Mesendoderm (in vitro differentiated cells): ENCODE data around the gene MTFP1.

Source experiments
- DNase-seq: peaks from one replicate; pipeline ENCODE4 v3.0.0; 2013
- H2AK5ac ChIP-seq: 2 replicates; pipeline ENCODE4 v1.6.1; 2013; ENCODE audit warnings: low read length, inconsistent platforms
- H2BK120ac ChIP-seq: 2 replicates; pipeline ENCODE4 v1.6.1; 2013; ENCODE audit warnings: low read depth, mild to moderate bottlenecking, low read length, moderate library complexity, mixed read lengths
- H2BK15ac ChIP-seq: replicated peaks from 2 replicates; pipeline ENCODE4 v1.6.1; 2013; ENCODE audit warnings: low read depth, mild to moderate bottlenecking, moderate library complexity
- H2BK5ac ChIP-seq: 2 replicates; pipeline ENCODE4 v1.6.1; 2013; ENCODE audit warnings: low read length, inconsistent platforms
- H3K18ac ChIP-seq: 2 replicates; pipeline ENCODE4 v1.6.1; 2013; ENCODE audit warnings: mild to moderate bottlenecking, low read length, mixed read lengths
- H3K23ac ChIP-seq: one replicate; pipeline ENCODE4 v1.6.1; 2013; ENCODE audit warnings: low read length
- H3K27ac ChIP-seq: 2 replicates; pipeline ENCODE4 v1.5.1; 2013; ENCODE audit warnings: low read depth, mild to moderate bottlenecking, inconsistent platforms, low read length, moderate library complexity
- H3K27me3 ChIP-seq: 2 replicates; pipeline ENCODE4 v1.6.1; 2013; ENCODE audit warnings: low read length, control low read depth, mild to moderate bottlenecking, inconsistent platforms; ENCODE audit not compliant: insufficient read depth, poor library complexity
- H3K36me3 ChIP-seq: 2 replicates; pipeline ENCODE4 v1.6.1; 2013; ENCODE audit warnings: low read length, inconsistent platforms; ENCODE audit not compliant: control insufficient read depth, insufficient read depth
- H3K4ac ChIP-seq: one replicate; pipeline ENCODE4 v1.6.1; 2013; ENCODE audit warnings: low read depth, mild to moderate bottlenecking, low read length, moderate library complexity
- H3K4me1 ChIP-seq: 2 replicates; pipeline ENCODE4 v1.6.1; 2013; ENCODE audit warnings: low read depth, low read length, inconsistent platforms; ENCODE audit not compliant: control insufficient read depth
- H3K4me2 ChIP-seq: 2 replicates; pipeline ENCODE4 v1.6.1; 2013; ENCODE audit warnings: low read length
- H3K4me3 ChIP-seq: 2 replicates; pipeline ENCODE4 v1.5.1; 2013; ENCODE audit warnings: mild to moderate bottlenecking, low read length
- H3K56ac ChIP-seq: one replicate; pipeline ENCODE4 v1.6.1; 2013; ENCODE audit warnings: low read length
- H3K79me1 ChIP-seq: 2 replicates; pipeline ENCODE4 v1.6.1; 2013; ENCODE audit warnings: low read length, inconsistent platforms
- H3K79me2 ChIP-seq: 2 replicates; pipeline ENCODE4 v1.6.1; 2013; ENCODE audit warnings: mild to moderate bottlenecking, low read length; ENCODE audit not compliant: control insufficient read depth, insufficient read depth
- H3K9ac ChIP-seq: 2 replicates; pipeline ENCODE4 v1.6.1; 2013; ENCODE audit warnings: low read length, inconsistent platforms
- H4K5ac ChIP-seq: one replicate; pipeline ENCODE4 v1.6.1; 2013; ENCODE audit warnings: low read length
- H4K8ac ChIP-seq: one replicate; pipeline ENCODE4 v1.6.1; 2013; ENCODE audit warnings: low read depth, mild to moderate bottlenecking, control low read depth, low read length, moderate library complexity
- WGBS: extraction: QIAGEN DNeasy Blood & Tissue Kit; methylation state at CpG from one replicate; pipeline ENCODE4 v1.1.7; 2013; ENCODE audit warnings: low lambda C conversion rate, missing lambda C conversion rate; ENCODE audit not compliant: insufficient coverage; ENCODE audit errors: extremely low coverage; 5-methylcytosine and 5-hydroxymethylcytosine counted together

The MTFP1 gene

GRCh38 chr22:30432520-30432919, 7.0 kb downstream of the MTFP1 start:
- no peak overlapping the region for H3K4me3 ChIP-seq
- DNase-seq: no peak
- no peak overlapping the region for H2BK5ac ChIP-seq
- no peak overlapping the region for H2BK15ac ChIP-seq
- no peaks in the 10 kb centered on the region for H3K4me1 ChIP-seq
- H3K4me2 ChIP-seq: no peak overlapping the region
- no peak overlapping the region for H4K8ac ChIP-seq
- H2AK5ac ChIP-seq: no peak overlapping the region
- no peak overlapping the region for H2BK120ac ChIP-seq
- WGBS: no CpG with 5 or more reads among the region's 2 CpGs
- no peaks in the 10 kb centered on the region for H3K36me3 ChIP-seq
- no peak overlapping the region for H3K23ac ChIP-seq
- no peaks in the 10 kb centered on the region for H3K79me2 ChIP-seq
- no peak overlapping the region for H4K5ac ChIP-seq
- peak overlapping the region; percentile 46 for H3K56ac ChIP-seq
- no peak overlapping the region for H3K9ac ChIP-seq
- H3K79me1 ChIP-seq: no peaks in the 10 kb centered on the region
- no peaks in the 10 kb centered on the region for H3K27me3 ChIP-seq
- H3K27ac ChIP-seq: no peak overlapping the region
- no peak overlapping the region for H3K18ac ChIP-seq
- H3K4ac ChIP-seq: no peak overlapping the region

GRCh38 chr22:30433227-30433626, 7.7 kb downstream of the MTFP1 start:
- no peak overlapping the region for H4K8ac ChIP-seq
- H3K4ac ChIP-seq: no peak overlapping the region
- H3K4me1 ChIP-seq: no peaks in the 10 kb centered on the region
- no peak overlapping the region for H2AK5ac ChIP-seq
- no peak overlapping the region for H2BK15ac ChIP-seq
- H3K4me3 ChIP-seq: no peak overlapping the region
- no peak overlapping the region for H3K27ac ChIP-seq
- H3K23ac ChIP-seq: no peak overlapping the region
- H3K79me1 ChIP-seq: no peaks in the 10 kb centered on the region
- no peaks in the 10 kb centered on the region for H3K79me2 ChIP-seq
- no CpG with 5 or more reads among the region's 3 CpGs for WGBS
- H3K4me2 ChIP-seq: no peak overlapping the region
- no peak overlapping the region for H2BK120ac ChIP-seq
- no peak overlapping the region for H3K9ac ChIP-seq
- no peak overlapping the region for H4K5ac ChIP-seq
- DNase-seq: no peak
- H3K36me3 ChIP-seq: no peaks in the 10 kb centered on the region
- no peak overlapping the region for H3K56ac ChIP-seq
- no peaks in the 10 kb centered on the region for H3K27me3 ChIP-seq
- no peak overlapping the region for H3K18ac ChIP-seq
- H2BK5ac ChIP-seq: no peak overlapping the region

GRCh38 chr22:30433773-30434172, 8.2 kb downstream of the MTFP1 start:
- no peak overlapping the region for H3K9ac ChIP-seq
- no peak overlapping the region for H3K56ac ChIP-seq
- H3K36me3 ChIP-seq: no peaks in the 10 kb centered on the region
- H2BK5ac ChIP-seq: no peak overlapping the region
- no CpG with 5 or more reads among the region's 1 CpG for WGBS
- no peak overlapping the region for H3K27ac ChIP-seq
- DNase-seq: no peak
- H3K79me1 ChIP-seq: no peaks in the 10 kb centered on the region
- H2AK5ac ChIP-seq: no peak overlapping the region
- no peaks in the 10 kb centered on the region for H3K4me1 ChIP-seq
- no peak overlapping the region for H4K8ac ChIP-seq
- H3K23ac ChIP-seq: no peak overlapping the region
- no peaks in the 10 kb centered on the region for H3K27me3 ChIP-seq
- H3K4me2 ChIP-seq: no peak overlapping the region
- H2BK15ac ChIP-seq: no peak overlapping the region
- no peak overlapping the region for H3K4me3 ChIP-seq
- H3K4ac ChIP-seq: no peak overlapping the region
- H3K18ac ChIP-seq: no peak overlapping the region
- no peak overlapping the region for H4K5ac ChIP-seq
- H2BK120ac ChIP-seq: no peak overlapping the region
- H3K79me2 ChIP-seq: no peaks in the 10 kb centered on the region

DNA sequence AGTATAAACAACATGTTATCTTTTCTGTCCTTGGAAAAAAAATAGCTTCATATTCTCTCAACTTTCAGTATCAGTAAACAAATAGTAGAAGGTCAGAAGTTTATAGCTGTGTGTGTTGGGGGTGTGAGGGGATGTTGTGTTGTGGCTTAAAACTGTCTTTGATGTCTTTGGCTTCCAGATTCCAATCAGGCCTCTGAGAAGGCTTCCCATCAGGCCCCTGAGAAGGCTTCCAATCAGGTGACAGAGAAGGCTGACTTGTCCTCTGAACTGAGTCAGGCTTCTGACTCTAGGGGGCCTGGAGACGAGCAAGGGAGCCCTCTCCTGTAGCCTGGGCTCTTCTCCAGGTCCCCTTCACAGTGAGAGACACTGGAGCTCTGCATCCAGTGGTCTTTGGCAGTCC, 9.3 kb downstream of the MTFP1 start:
- Histone ChIP-seq H2BK15ac (no peak overlapping the region), H4K8ac (no peak overlapping the region), H3K79me1 (no peaks in the 10 kb centered on the region), H3K79me2 (no peaks in the 10 kb centered on the region), H4K5ac (no peak overlapping the region), H3K4me1 (no peaks in the 10 kb centered on the region), H3K9ac (no peak overlapping the region), H2AK5ac (no peak overlapping the region), H3K18ac (no peak overlapping the region), H3K56ac (no peak overlapping the region), H2BK120ac (no peak overlapping the region), H3K27ac (no peak overlapping the region), H3K23ac (no peak overlapping the region), H3K4ac (no peak overlapping the region), H3K4me2 (no peak overlapping the region), H3K36me3 (no peaks in the 10 kb centered on the region), H3K27me3 (no peaks in the 10 kb centered on the region), H3K4me3 (no peak overlapping the region), H2BK5ac (no peak overlapping the region)
- DNase-seq: no peak
- no CpG with 5 or more reads among the region's 1 CpG for WGBS

DNA sequence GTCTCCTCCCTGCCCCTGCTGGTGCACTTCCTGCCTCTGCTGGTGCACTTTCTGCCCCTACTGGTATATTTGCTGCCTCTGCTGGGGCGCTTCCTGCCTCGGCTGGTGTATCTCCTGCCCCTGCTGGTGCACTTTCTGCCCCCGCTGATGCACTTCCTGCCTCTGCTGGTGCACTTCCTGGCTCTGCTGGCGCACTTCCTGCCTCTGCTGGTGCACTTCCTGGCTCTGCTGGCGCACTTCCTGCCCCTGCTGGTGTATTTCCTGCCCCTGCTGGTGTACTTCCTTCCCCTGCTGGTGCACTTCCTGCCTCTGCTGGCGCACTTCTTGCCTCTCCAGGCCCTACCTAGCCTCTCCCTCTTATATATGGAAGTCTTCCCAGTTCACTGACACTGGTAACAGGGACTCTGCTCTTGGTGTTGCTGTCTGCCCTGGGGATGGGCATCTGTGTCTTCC, 10.1 kb downstream of the MTFP1 start:
- Histone ChIP-seq H3K27ac (no peak overlapping the region), H3K23ac (no peak overlapping the region), H4K8ac (no peak overlapping the region), H3K4me3 (no peak overlapping the region), H4K5ac (no peak overlapping the region), H2AK5ac (no peak overlapping the region), H3K4ac (no peak overlapping the region), H2BK120ac (no peak overlapping the region), H3K18ac (no peak overlapping the region), H3K79me1 (no peaks in the 10 kb centered on the region), H3K56ac (no peak overlapping the region), H3K79me2 (no peaks in the 10 kb centered on the region), H3K4me1 (no peaks in the 10 kb centered on the region), H3K27me3 (no peaks in the 10 kb centered on the region), H3K4me2 (no peak overlapping the region), H3K9ac (no peak overlapping the region), H2BK5ac (no peak overlapping the region), H2BK15ac (no peak overlapping the region), H3K36me3 (no peaks in the 10 kb centered on the region)
- no peak for DNase-seq
- no CpG with 5 or more reads among the region's 6 CpGs for WGBS

GRCh38 chr22:30436196-30436595, 10.6 kb downstream of the MTFP1 start:
- Histone ChIP-seq H3K4me2 (no peak overlapping the region), H2BK120ac (no peak overlapping the region), H3K4me1 (no peaks in the 10 kb centered on the region), H4K8ac (no peak overlapping the region), H3K18ac (no peak overlapping the region), H3K27me3 (no peaks in the 10 kb centered on the region), H3K4me3 (no peak overlapping the region), H3K56ac (no peak overlapping the region), H3K27ac (no peak overlapping the region), H3K4ac (no peak overlapping the region), H3K36me3 (no peaks in the 10 kb centered on the region), H2BK15ac (no peak overlapping the region), H3K23ac (no peak overlapping the region), H3K79me1 (no peaks in the 10 kb centered on the region), H4K5ac (no peak overlapping the region), H3K9ac (no peak overlapping the region), H2BK5ac (no peak overlapping the region), H3K79me2 (no peaks in the 10 kb centered on the region), H2AK5ac (no peak overlapping the region)
- DNase-seq: no peak
- WGBS: no CpG with 5 or more reads among the region's 2 CpGs
